Body of pancreas (tissue), 4 donors: Measurements from ENCODE around the gene NFX1. TPM values are rescaled to one million over a fixed set of nuclear protein-coding genes. Genes with fewer than 3 reads are reported as not detected.

Experiments used
- ATAC-seq: fragments of 150-250 bp; one replicate; pipeline ENCODE4 v1.9.1; 2016
- DNase-seq, 4 donors: peaks; one replicate each; pipeline ENCODE4 v3.0.0-alpha.2; 2019
- H3K27ac ChIP-seq, 4 donors: fragments of 200-600 bp; sonication (generic); 1 replicate in 3 of 4; 2 replicates in 1 of 4; pipeline versions ENCODE4 v1.5.1 to v1.6.1; 2016 to 2019; ENCODE audit warnings: mild to moderate bottlenecking in 1 of 4, mixed read lengths in 1 of 4, moderate library complexity in 1 of 4
- H3K27me3 ChIP-seq, 2 donors: fragments of 200-600 bp; sonication (generic); one replicate each; pipeline ENCODE4 v1.6.0; 2016; ENCODE audit warnings: mild to moderate bottlenecking in 1 of 2
- H3K36me3 ChIP-seq, 2 donors: fragments of 200-600 bp; sonication (generic); replicated peaks in 1 of 2; 2 replicates each; pipeline ENCODE4 v1.5.1; 2016; ENCODE audit warnings: low read depth in 2 of 2; ENCODE audit not compliant: insufficient read depth in 1 of 2
- H3K4me1 ChIP-seq: fragments of 200-600 bp; sonication (generic); one replicate; pipeline ENCODE4 v1.6.0; 2016
- H3K4me3 ChIP-seq, 2 donors: fragments of 200-600 bp; sonication (generic); 1 replicate in 1 of 2; 2 replicates in 1 of 2; pipeline ENCODE4 v1.5.1; 2016 to 2019
- H3K9me3 ChIP-seq, 3 donors: fragments of 200-600 bp; sonication (generic); 1 replicate in 2 of 3; 2 replicates in 1 of 3; pipeline ENCODE4 v1.5.1; 2016
- POLR2A ChIP-seq, 3 donors: fragments of 450-650 bp; IDR thresholded peaks; one replicate each; pipeline ENCODE4 v1.6.1; 2016; ENCODE audit warnings: antibody characterized with exemption in 3 of 3, mild to moderate bottlenecking in 2 of 3
- WGBS, 2 donors: methylation state at CpG; one replicate each; pipeline ENCODE4 v1.1.5; 2017; 5-methylcytosine and 5-hydroxymethylcytosine counted together
- intact Hi-C: fragments of 100-400 bp; cut with DNase I; formaldehyde crosslinking; loops from one replicate; pipeline ENCODE4 v1.15.1; 2023
- total RNA-seq, 2 donors: library from RNA; depleted of rRNA; stranded (reverse); fragments of >200 nt; gene quantifications; one replicate each; pipeline ENCODE4 v1.1.0, GENCODE V29; 2016
- TF ChIP-seq, protein P1 (sequence below), 7 experiments: fragments of 450-650 bp in 4 of 7; fragments of 200-600 bp in 3 of 7; sonication (generic) in 3 of 7; IDR thresholded peaks; one replicate each; pipeline ENCODE4 v1.5.1; 2016 to 2019; ENCODE audit warnings: antibody characterized with exemption in 7 of 7

The NFX1 gene
- total RNA-seq, 2 donors from 2014 or later: 22.1 to 26.4 TPM

DNA sequence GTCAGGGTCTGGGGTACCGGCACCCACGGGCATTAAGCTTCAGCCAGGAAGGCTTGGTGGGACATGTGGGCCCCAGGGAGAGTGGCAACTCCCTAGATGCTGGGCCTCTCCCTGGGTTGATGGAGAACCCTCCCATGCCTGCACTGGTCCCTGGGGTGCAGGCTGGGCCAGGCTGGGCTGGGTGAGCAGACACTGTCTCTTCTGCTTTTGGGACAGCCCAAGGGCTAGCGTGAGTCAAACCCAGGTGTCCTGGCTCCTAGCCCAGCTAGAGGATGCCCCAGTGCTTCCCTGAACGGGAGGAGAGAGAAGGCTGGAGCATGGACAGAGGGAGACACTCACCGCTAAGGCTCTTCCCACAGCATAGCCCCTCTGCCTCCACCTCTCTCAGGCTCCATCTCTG lies 117.8 kb downstream of the NFX1 start:
- H3K4me3 ChIP-seq: no peak overlapping the region
- H3K27ac ChIP-seq: no peak overlapping the region
- no peaks in the 10 kb centered on the region for H3K36me3 ChIP-seq
- DNase-seq (no peak), ATAC-seq (no peak)
- TF ChIP-seq, protein P1, sequence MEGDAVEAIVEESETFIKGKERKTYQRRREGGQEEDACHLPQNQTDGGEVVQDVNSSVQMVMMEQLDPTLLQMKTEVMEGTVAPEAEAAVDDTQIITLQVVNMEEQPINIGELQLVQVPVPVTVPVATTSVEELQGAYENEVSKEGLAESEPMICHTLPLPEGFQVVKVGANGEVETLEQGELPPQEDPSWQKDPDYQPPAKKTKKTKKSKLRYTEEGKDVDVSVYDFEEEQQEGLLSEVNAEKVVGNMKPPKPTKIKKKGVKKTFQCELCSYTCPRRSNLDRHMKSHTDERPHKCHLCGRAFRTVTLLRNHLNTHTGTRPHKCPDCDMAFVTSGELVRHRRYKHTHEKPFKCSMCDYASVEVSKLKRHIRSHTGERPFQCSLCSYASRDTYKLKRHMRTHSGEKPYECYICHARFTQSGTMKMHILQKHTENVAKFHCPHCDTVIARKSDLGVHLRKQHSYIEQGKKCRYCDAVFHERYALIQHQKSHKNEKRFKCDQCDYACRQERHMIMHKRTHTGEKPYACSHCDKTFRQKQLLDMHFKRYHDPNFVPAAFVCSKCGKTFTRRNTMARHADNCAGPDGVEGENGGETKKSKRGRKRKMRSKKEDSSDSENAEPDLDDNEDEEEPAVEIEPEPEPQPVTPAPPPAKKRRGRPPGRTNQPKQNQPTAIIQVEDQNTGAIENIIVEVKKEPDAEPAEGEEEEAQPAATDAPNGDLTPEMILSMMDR (IDR thresholded peaks at IDR 0.05): no peak
- no peak for TF ChIP-seq POLR2A (IDR thresholded peaks at IDR 0.05)
- H3K9me3 ChIP-seq: no peaks in the 10 kb centered on the region
- intact Hi-C loops: no loop called here
- no peaks in the 10 kb centered on the region for H3K27me3 ChIP-seq
- H3K4me1 ChIP-seq: peaks cover 5% of the 10 kb centered on the region
- 62 to 66% methylated on average over 4 to 5 of the region's 5 CpGs for WGBS, 2 donors

DNA sequence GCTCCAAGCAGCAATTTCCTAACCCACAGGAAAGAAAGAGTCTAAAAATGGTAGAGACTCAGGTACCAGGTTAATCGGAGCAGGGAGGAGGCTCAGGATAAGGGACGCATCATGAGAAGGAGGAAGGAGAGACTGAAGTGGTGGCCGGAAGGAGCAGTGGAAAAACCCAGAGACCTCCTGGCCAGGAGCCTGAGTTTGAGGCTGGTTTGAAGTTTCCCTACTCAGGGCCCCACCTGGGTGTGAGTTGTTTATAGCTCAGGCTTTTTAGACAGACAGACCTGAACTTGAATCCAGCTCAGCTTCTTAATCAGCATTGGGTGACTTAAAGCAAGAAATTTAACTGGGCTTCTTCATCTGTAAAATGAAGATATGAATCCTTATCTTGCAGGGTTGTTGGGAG lies 124.0 kb downstream of the NFX1 start:
- no peak for TF ChIP-seq POLR2A (IDR thresholded peaks at IDR 0.05)
- TF ChIP-seq, protein P1 (IDR thresholded peaks at IDR 0.05): no peak
- intact Hi-C loops: no loop called here
- Histone ChIP-seq H3K4me1 (peaks cover 23% of the 10 kb centered on the region), H3K9me3 (no peaks in the 10 kb centered on the region), H3K4me3 (no peak overlapping the region), H3K27me3 (no peaks in the 10 kb centered on the region), H3K36me3 (no peaks in the 10 kb centered on the region), H3K27ac (no peak overlapping the region)
- ATAC-seq: no peak
- 57 to 73% methylated on average over 3 of the region's 3 CpGs for WGBS, 2 donors
- no peak for DNase-seq

DNA sequence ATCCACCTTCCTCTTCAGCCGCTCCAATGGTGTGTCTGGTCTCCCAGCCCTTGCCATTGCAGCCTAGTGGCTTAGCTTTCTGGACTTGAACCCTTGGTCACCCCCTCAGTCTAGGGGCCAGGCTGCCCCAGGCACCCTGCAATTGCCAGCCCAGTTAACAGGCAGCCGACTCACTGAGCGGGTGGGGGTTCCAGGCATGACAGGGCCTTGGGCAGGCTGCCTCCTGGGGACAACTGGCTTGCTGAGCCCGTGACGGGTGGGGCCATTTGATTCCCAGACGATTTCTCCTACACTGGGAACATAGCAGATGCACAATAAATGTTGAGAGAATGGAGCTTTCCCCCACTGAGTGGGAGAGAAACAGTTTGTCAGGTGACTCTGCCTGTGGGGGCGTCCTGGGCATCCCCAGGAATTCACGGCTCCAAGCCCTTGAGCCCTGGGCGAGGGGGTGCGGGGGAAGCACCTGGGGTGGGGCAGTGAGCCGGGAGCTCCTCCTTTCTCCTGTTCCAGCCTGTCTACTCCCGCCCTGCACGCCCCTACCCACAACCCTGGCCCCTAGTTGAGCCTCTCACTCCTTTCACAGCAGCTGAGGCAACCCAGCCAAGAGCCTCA lies 124.7 kb downstream of the NFX1 start:
- TF ChIP-seq POLR2A (IDR thresholded peaks at IDR 0.05): no peak
- TF ChIP-seq, protein P1 (IDR thresholded peaks at IDR 0.05): no peak
- WGBS, 2 donors: 61 to 77% methylated on average over 10 to 13 of the region's 13 CpGs

DNA sequence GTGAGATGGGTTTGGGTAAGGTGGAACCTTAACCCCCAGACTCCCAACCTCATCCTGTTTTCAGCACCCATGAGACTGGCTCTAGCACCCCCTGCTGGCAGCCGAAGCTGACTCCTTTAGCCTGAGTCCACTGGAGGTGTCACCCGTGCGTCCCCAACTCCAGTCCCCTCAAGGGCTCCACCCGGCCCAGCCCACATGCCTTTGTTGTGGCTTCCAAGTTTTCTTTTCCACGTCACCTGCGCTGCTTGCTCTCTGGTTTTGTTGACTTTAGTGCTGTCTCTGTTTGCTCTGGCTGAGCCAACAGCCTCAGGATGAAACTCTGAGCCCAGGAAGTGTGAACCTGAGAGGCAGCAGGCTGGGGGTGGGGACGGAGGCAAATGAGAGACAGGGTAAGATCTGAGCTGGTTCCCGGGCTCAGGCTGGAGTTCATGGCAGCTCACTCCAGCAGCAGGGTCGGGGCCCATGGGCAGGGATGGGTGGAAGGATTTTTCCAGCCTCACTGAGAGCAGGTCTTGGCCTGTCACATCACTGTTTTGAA lies 125.3 kb downstream of the NFX1 start:
- ATAC-seq (peak; percentile 94), DNase-seq (peak; percentile 90 to 94 (median 92))
- Histone ChIP-seq H3K9me3 (no peaks in the 10 kb centered on the region), H3K4me3 (no peak overlapping the region), H3K27ac (peak overlapping the region; percentile 33 to 81 (median 62)), H3K4me1 (peaks cover 23% of the 10 kb centered on the region), H3K27me3 (no peaks in the 10 kb centered on the region), H3K36me3 (no peaks in the 10 kb centered on the region)
- intact Hi-C loops: no loop called here
- WGBS, 2 donors: 3 to 7% methylated on average over 7 to 9 of the region's 9 CpGs
- peak in 2 of 3 donors; percentile 33 to 35 for TF ChIP-seq POLR2A (IDR thresholded peaks at IDR 0.05)
- TF ChIP-seq, protein P1 (IDR thresholded peaks at IDR 0.05): peak; percentile 71 to 90 (median 78)

More for the DNA sequence above, 124.7 kb downstream of the NFX1 start:
- H3K36me3 ChIP-seq: no peaks in the 10 kb centered on the region
- no peaks in the 10 kb centered on the region for H3K9me3 ChIP-seq
- H3K4me3 ChIP-seq: no peak overlapping the region
- intact Hi-C loops: no loop called here
- peaks cover 23% of the 10 kb centered on the region for H3K4me1 ChIP-seq
- ATAC-seq (no peak), DNase-seq (peak in 1 of 4 donors; percentile 47)
- H3K27me3 ChIP-seq: no peaks in the 10 kb centered on the region
- H3K27ac ChIP-seq: peak overlapping the region; percentile 33 to 69 (median 50)

DNA sequence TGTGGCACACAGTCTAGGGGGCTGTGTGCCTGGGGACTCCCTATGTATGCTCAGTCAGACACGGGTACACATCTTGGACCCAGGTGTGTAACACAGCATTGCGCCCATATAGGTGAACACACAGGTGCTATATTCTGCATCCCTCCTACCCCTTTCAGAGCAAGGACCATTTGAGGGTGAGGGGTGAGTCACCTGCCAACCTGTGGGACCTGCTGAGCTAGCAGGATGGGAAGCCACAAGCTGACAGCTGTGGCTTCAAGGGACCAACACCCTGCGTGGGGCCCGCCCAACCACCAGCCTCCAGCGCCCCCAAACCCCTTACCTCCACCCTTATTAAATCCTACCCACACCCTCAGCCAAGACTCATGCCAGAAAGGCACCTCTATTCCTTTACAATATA lies 126.7 kb downstream of the NFX1 start:
- 70% methylated on average over 5 of the region's 5 CpGs for WGBS, 2 donors
- intact Hi-C loops: no loop called here
- Histone ChIP-seq H3K27me3 (no peaks in the 10 kb centered on the region), H3K4me1 (peaks cover 23% of the 10 kb centered on the region), H3K4me3 (no peak overlapping the region), H3K9me3 (no peaks in the 10 kb centered on the region), H3K27ac (no peak overlapping the region), H3K36me3 (no peaks in the 10 kb centered on the region)
- TF ChIP-seq POLR2A (IDR thresholded peaks at IDR 0.05): no peak
- TF ChIP-seq, protein P1 (IDR thresholded peaks at IDR 0.05): no peak
- no peak for DNase-seq
- ATAC-seq: no peak
